ENCODE measurements around the gene OSBPL2. TPM values are rescaled to one million over a fixed set of nuclear protein-coding genes. Genes with fewer than 3 reads are reported as not detected.

The OSBPL2 gene
- total and polyA plus RNA-seq, 3 donors from 2014 or later, result 48.5 to 57.2 (median 49.8) TPM

GRCh38 chr20:62193079-62194025 lies 45.0 kb upstream of the OSBPL2 start:
- TF ChIP-seq POLR2A (IDR thresholded peaks at IDR 0.05) (no peak), CTCF (IDR thresholded peaks at IDR 0.05) (no peak)
- H3K27me3 ChIP-seq, result no peaks in the 10 kb centered on the region
- intact Hi-C loops (cut with DNase I; ENCODE audit: low total_unique reads), result no loop called here
- H3K27ac ChIP-seq, result no peak overlapping the region
- no peaks in the 10 kb centered on the region for H3K4me1 ChIP-seq
- 75 to 88% methylated on average over 26 to 29 of the region's 29 CpGs for WGBS, 2 donors
- DNase-seq, result no peak
- H3K4me3 ChIP-seq, result no peak overlapping the region
- no peaks in the 10 kb centered on the region for H3K36me3 ChIP-seq (ENCODE audit: low read depth, missing control alignments)
- H3K9me3 ChIP-seq, result no peaks in the 10 kb centered on the region

GRCh38 chr20:62195075-62195405 lies 43.3 kb upstream of the OSBPL2 start:
- intact Hi-C loops (cut with DNase I; ENCODE audit: low total_unique reads), result no loop called here
- Histone ChIP-seq H3K9me3 (no peaks in the 10 kb centered on the region), H3K4me3 (no peak overlapping the region), H3K36me3 (ENCODE audit: low read depth, missing control alignments) (no peaks in the 10 kb centered on the region), H3K27me3 (no peaks in the 10 kb centered on the region), H3K27ac (no peak overlapping the region), H3K4me1 (no peaks in the 10 kb centered on the region)
- TF ChIP-seq POLR2A (IDR thresholded peaks at IDR 0.05), result no peak
- no peak for TF ChIP-seq CTCF (IDR thresholded peaks at IDR 0.05)
- WGBS, 2 donors, result 89% methylated on average over 8 of the region's 8 CpGs
- no peak for DNase-seq

GRCh38 chr20:62195736-62196135 lies 42.6 kb upstream of the OSBPL2 start:
- 89 to 95% methylated on average over 10 of the region's 10 CpGs for WGBS, 2 donors
- Histone ChIP-seq H3K27me3 (no peaks in the 10 kb centered on the region), H3K9me3 (no peaks in the 10 kb centered on the region), H3K4me3 (no peak overlapping the region), H3K27ac (no peak overlapping the region), H3K36me3 (ENCODE audit: low read depth, missing control alignments) (no peaks in the 10 kb centered on the region), H3K4me1 (no peaks in the 10 kb centered on the region)
- no peak for DNase-seq
- no peak for TF ChIP-seq CTCF (IDR thresholded peaks at IDR 0.05)
- TF ChIP-seq POLR2A (IDR thresholded peaks at IDR 0.05), result no peak
- intact Hi-C loops (cut with DNase I; ENCODE audit: low total_unique reads), result no loop called here

- intact Hi-C loops (cut with DNase I; ENCODE audit: low total_unique reads), result no loop called here
- no peaks in the 10 kb centered on the region for H3K36me3 ChIP-seq (ENCODE audit: low read depth, missing control alignments)
- no peak for DNase-seq
- WGBS, 2 donors, result 90 to 95% methylated on average over 10 of the region's 10 CpGs
- TF ChIP-seq POLR2A (IDR thresholded peaks at IDR 0.05) (no peak), CTCF (IDR thresholded peaks at IDR 0.05) (no peak)
- H3K27ac ChIP-seq, result no peak overlapping the region
- H3K4me3 ChIP-seq, result no peak overlapping the region
- no peaks in the 10 kb centered on the region for H3K9me3 ChIP-seq
- H3K27me3 ChIP-seq, result no peaks in the 10 kb centered on the region
- no peaks in the 10 kb centered on the region for H3K4me1 ChIP-seq
Observed at GRCh38 chr20:62196286-62196685, 42.0 kb upstream of the OSBPL2 start.

GRCh38 chr20:62197311-62197710 lies 41.0 kb upstream of the OSBPL2 start:
- no peak overlapping the region for H3K4me3 ChIP-seq
- TF ChIP-seq POLR2A (IDR thresholded peaks at IDR 0.05) (no peak), CTCF (IDR thresholded peaks at IDR 0.05) (no peak)
- H3K4me1 ChIP-seq, result no peaks in the 10 kb centered on the region
- intact Hi-C loops (cut with DNase I; ENCODE audit: low total_unique reads), result no loop called here
- no peak overlapping the region for H3K27ac ChIP-seq
- no peak for DNase-seq
- H3K9me3 ChIP-seq, result no peaks in the 10 kb centered on the region
- WGBS, 2 donors, result 86 to 99% methylated on average over 9 of the region's 9 CpGs
- H3K27me3 ChIP-seq, result no peaks in the 10 kb centered on the region
- no peaks in the 10 kb centered on the region for H3K36me3 ChIP-seq (ENCODE audit: low read depth, missing control alignments)

All from testis (tissue), 3 donors.